Sigmoid colon (tissue), 4 donors: ENCODE results near the gene HOXA13.

ENCODE experiments used
- POLR2AphosphoS5 ChIP-seq, 4 donors: sonication (generic); formaldehyde crosslinking; IDR thresholded peaks; one replicate each; pipeline ENCODE4 v1.6.1; 2017; ENCODE audit warnings: antibody characterized with exemption in 4 of 4
- TF ChIP-seq, protein P1 (sequence below), 4 experiments: fragments of 450-650 bp in 3 of 4; fragments of 200-600 bp in 1 of 4; IDR thresholded peaks; one replicate each; pipeline ENCODE4 v1.5.1; 2016 to 2019; ENCODE audit warnings: antibody characterized with exemption in 4 of 4, mild to moderate bottlenecking in 3 of 4, moderate library complexity in 2 of 4

DNA sequence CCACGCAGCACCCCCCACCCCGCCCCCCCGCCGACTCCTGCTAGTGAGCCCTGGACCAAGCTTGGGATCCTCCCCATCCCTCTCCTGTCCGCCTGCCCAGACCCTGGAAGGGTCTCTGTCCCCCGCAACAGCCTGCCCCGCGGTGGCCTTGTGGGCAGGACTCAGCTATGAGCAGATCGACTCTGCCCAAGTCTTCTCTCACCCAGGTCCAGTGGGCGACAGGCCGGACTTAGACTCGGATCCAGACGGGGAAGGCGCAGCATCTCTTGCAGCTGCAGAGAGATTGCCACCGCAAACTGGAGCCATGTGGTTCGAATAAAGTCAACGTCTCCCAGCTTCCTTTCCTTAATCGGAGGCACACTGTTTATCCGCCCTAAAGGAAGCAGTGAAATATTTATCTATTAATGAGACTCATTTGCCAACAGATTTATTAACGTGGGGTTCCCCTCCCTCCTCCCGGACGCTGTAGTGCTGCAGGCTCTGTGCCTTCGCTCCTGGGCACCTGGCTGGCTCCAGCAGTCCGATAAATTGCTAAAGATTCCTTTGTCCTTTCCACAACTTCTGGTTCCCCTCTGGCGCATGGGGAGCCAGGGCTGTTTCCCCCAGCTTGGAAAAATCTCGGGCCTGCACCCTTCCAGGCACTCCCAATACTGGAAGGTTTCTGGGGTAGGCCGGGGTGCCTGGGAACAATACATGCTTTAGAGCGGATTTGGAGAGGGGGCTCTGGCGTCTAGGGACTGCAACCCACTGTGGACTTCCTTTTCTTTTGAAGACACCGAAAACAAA, 42.8 kb downstream of the HOXA13 start:
- TF ChIP-seq POLR2AphosphoS5 (IDR thresholded peaks at IDR 0.05): no peak
- TF ChIP-seq, protein P1, sequence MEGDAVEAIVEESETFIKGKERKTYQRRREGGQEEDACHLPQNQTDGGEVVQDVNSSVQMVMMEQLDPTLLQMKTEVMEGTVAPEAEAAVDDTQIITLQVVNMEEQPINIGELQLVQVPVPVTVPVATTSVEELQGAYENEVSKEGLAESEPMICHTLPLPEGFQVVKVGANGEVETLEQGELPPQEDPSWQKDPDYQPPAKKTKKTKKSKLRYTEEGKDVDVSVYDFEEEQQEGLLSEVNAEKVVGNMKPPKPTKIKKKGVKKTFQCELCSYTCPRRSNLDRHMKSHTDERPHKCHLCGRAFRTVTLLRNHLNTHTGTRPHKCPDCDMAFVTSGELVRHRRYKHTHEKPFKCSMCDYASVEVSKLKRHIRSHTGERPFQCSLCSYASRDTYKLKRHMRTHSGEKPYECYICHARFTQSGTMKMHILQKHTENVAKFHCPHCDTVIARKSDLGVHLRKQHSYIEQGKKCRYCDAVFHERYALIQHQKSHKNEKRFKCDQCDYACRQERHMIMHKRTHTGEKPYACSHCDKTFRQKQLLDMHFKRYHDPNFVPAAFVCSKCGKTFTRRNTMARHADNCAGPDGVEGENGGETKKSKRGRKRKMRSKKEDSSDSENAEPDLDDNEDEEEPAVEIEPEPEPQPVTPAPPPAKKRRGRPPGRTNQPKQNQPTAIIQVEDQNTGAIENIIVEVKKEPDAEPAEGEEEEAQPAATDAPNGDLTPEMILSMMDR (IDR thresholded peaks at IDR 0.05): no peak
